ENCODE results near the gene RUSC1. TPM values are rescaled to one million over a fixed set of nuclear protein-coding genes. Genes with fewer than 3 reads are reported as not detected.

Gene RUSC1
- total RNA-seq, 1 experiment from 2014 or later: 69.2 TPM

GRCh38 chr1:155273343-155274245 lies 47.1 kb upstream of the RUSC1 start, which contains the start of gene CLK2:
Gene CLK2, minus strand, starts transcription at chr1:155273504. Its CDS starts 2,527 bp downstream, at chr1:155270977.
- H3K36me3 ChIP-seq (ENCODE audit: control insufficient read depth in 1 of 2, insufficient read depth in 2 of 2, low read length in 2 of 2): peaks cover 17 to 23% of the 10 kb centered on the region in 2 experiments
- peak; percentile 90 for DNase-seq (ENCODE audit: low read depth, low spot score)
- no peaks in the 10 kb centered on the region for H3K9me3 ChIP-seq (ENCODE audit: control insufficient read depth in 1 of 2, insufficient read depth in 1 of 2, low read depth in 1 of 2, low read length in 2 of 2)
- H2AFZ ChIP-seq (ENCODE audit: low read depth, low read length, poor library complexity, severe bottlenecking): peak within 1 kb of the TSS; percentile 0
- H4K20me1 ChIP-seq (ENCODE audit: insufficient read depth): no peaks in the 10 kb centered on the region
- CTCF ChIA-PET: interaction anchor here (0.6 to 1.2 kb wide), 5 partner anchors 21 to 101 kb away, joined by 3 to 9 read pairs (median 3); partner anchors contain the start of genes FDPS, KRTCAP2, MTX1 and THBS3
- RAD21 ChIA-PET (ENCODE audit: low non-redundant PET in 1 of 2, low total read pairs in 2 of 2, uncharacterized antibody in 2 of 2, unreplicated experiment in 2 of 2): interaction anchor here (0.5 to 1.2 kb wide), 4 partner anchors 47 to 289 kb away, joined by 3 to 7 read pairs (median 4); partner anchors contain the start of genes ASH1L (in 1 of the 2) and ZBTB7B (in 1 of the 2)
- H3K4me1 ChIP-seq (ENCODE audit: control insufficient read depth in 1 of 2, insufficient read depth in 2 of 2, low read length in 2 of 2): peaks cover 13 to 34% of the 10 kb centered on the region in 2 experiments
- H3K9ac ChIP-seq (ENCODE audit: low read length): peak within 1 kb of the TSS; percentile 78
- peak within 1 kb of the TSS; percentile 97 for H3K4me2 ChIP-seq (ENCODE audit: low read length)
- BruUV-seq (replicated peaks): no TSS peak
- H3K79me2 ChIP-seq (ENCODE audit: insufficient read depth, low read length): peaks cover 46% of the 10 kb centered on the region
- ATAC-seq: peak; percentile 82
- intact Hi-C loops (cut with micrococcal nuclease): no loop called here
- no peaks in the 10 kb centered on the region for H3K9me2 ChIP-seq (ENCODE audit: insufficient read depth)
- peak within 1 kb of the TSS; percentile 82 to 85 for H3K4me3 ChIP-seq (replicated peaks in 1 of 2; ENCODE audit: low read depth in 1 of 2, low read length in 2 of 2)
- H3K27me3 ChIP-seq (ENCODE audit: insufficient read depth, low read length): no peaks in the 10 kb centered on the region
- POLR2A ChIA-PET: interaction anchor here (0.6 to 2.4 kb wide), 11 partner anchors 12 to 547 kb away, joined by 3 to 19 read pairs (median 4); partner anchors contain the start of genes ENTREP3 and SCAMP3
- H3K27ac ChIP-seq (ENCODE audit: low read depth, low read length): peak within 1 kb of the TSS; percentile 96
- TF ChIP-seq, protein P1, sequence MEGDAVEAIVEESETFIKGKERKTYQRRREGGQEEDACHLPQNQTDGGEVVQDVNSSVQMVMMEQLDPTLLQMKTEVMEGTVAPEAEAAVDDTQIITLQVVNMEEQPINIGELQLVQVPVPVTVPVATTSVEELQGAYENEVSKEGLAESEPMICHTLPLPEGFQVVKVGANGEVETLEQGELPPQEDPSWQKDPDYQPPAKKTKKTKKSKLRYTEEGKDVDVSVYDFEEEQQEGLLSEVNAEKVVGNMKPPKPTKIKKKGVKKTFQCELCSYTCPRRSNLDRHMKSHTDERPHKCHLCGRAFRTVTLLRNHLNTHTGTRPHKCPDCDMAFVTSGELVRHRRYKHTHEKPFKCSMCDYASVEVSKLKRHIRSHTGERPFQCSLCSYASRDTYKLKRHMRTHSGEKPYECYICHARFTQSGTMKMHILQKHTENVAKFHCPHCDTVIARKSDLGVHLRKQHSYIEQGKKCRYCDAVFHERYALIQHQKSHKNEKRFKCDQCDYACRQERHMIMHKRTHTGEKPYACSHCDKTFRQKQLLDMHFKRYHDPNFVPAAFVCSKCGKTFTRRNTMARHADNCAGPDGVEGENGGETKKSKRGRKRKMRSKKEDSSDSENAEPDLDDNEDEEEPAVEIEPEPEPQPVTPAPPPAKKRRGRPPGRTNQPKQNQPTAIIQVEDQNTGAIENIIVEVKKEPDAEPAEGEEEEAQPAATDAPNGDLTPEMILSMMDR (IDR thresholded peaks at IDR 0.05 in 2 of 3, conservative IDR thresholded peaks at IDR 0.05 in 1 of 3; ENCODE audit: borderline replicate concordance in 1 of 3, insufficient read depth in 1 of 3, low read depth in 2 of 3, low read length in 2 of 3): no peak
- TF ChIP-seq YY1 (IDR thresholded peaks at IDR 0.05; ENCODE audit: extremely low read depth, insufficient replicate concordance, low read depth, low read length) (no peak), ELF1 (IDR thresholded peaks at IDR 0.05; ENCODE audit: borderline replicate concordance, low read depth) (no peak; the same call in 1 of the 2 replicates), EZH2phosphoT487 (IDR thresholded peaks at IDR 0.05; ENCODE audit: borderline replicate concordance) (no peak), SRF (IDR thresholded peaks at IDR 0.05; ENCODE audit: low read depth) (no peak), RAD21 (IDR thresholded peaks at IDR 0.05; ENCODE audit: low read depth) (no peak), EGR1 (IDR thresholded peaks at IDR 0.05; ENCODE audit: low read depth) (peak; percentile 88), REST (IDR thresholded peaks at IDR 0.05; ENCODE audit: low read depth) (no peak), SP1 (IDR thresholded peaks at IDR 0.05; ENCODE audit: low read depth) (peak; percentile 84), ZFX (IDR thresholded peaks at IDR 0.05) (peak; percentile 51; the same call in 1 of the 2 replicates), JUND (IDR thresholded peaks at IDR 0.05) (no peak), SIN3A (IDR thresholded peaks at IDR 0.05; ENCODE audit: low read depth) (peak; percentile 96), EZH2 (IDR thresholded peaks at IDR 0.05) (no peak), CBX3 (IDR thresholded peaks at IDR 0.05; ENCODE audit: low read depth) (peak; percentile 64; the same call in 1 of the 2 replicates), POLR2A (IDR thresholded peaks at IDR 0.05; ENCODE audit: borderline replicate concordance, extremely low read depth, insufficient read depth, insufficient read length) (peak; percentile 51), ZBTB33 (IDR thresholded peaks at IDR 0.05; ENCODE audit: extremely low read depth, insufficient replicate concordance, low read length) (no peak), FOSL1 (IDR thresholded peaks at IDR 0.05; ENCODE audit: low read depth) (no peak)
- TF ChIP-seq, protein P2, sequence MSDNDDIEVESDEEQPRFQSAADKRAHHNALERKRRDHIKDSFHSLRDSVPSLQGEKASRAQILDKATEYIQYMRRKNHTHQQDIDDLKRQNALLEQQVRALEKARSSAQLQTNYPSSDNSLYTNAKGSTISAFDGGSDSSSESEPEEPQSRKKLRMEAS (IDR thresholded peaks at IDR 0.05): peak; percentile 100

Measured in HCT116 (cell line).